ENCODE measurements around the gene DRAM2. TPM values are rescaled to one million over a fixed set of nuclear protein-coding genes. Genes with fewer than 3 reads are reported as not detected.

DRAM2 gene
- total RNA-seq, 4 donors from 2014 or later, result 38.8 to 125 (median 69.9) TPM

DNA sequence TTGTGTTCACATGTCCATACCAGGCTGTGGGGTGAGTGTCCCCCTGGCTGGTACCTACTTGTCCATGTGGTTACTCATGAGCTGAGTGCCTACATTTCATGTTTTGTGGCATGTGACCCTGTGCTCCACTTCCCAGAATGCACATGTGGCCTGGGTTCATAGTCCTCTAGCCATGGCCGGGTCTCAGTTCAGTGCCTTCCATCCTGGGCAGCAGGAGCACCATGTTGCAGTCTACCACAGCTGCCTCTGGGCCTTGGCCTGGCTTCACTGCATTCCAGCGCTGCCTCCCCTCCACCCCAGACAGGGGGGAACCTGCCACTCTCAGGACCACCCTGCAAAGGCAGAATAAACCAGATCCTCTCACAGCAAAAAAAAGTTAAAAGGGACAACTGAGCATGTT lies 5.6 kb upstream of the DRAM2 start:
- TF ChIP-seq, protein P1, sequence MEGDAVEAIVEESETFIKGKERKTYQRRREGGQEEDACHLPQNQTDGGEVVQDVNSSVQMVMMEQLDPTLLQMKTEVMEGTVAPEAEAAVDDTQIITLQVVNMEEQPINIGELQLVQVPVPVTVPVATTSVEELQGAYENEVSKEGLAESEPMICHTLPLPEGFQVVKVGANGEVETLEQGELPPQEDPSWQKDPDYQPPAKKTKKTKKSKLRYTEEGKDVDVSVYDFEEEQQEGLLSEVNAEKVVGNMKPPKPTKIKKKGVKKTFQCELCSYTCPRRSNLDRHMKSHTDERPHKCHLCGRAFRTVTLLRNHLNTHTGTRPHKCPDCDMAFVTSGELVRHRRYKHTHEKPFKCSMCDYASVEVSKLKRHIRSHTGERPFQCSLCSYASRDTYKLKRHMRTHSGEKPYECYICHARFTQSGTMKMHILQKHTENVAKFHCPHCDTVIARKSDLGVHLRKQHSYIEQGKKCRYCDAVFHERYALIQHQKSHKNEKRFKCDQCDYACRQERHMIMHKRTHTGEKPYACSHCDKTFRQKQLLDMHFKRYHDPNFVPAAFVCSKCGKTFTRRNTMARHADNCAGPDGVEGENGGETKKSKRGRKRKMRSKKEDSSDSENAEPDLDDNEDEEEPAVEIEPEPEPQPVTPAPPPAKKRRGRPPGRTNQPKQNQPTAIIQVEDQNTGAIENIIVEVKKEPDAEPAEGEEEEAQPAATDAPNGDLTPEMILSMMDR (IDR thresholded peaks at IDR 0.05), result no peak
- no peak for ATAC-seq (ENCODE audit: low FRiP score)
- DNase-seq (ENCODE audit: low spot score), result no peak

GRCh38 chr1:111142356-111142975 lies 2.6 kb upstream of the DRAM2 start:
- DNase-seq (ENCODE audit: low spot score), result no peak
- ATAC-seq (ENCODE audit: low FRiP score), result no peak
- TF ChIP-seq, protein P1 (IDR thresholded peaks at IDR 0.05), result no peak

- no peak for DNase-seq (ENCODE audit: low spot score)
- TF ChIP-seq, protein P1 (IDR thresholded peaks at IDR 0.05), result no peak
These were observed 1.6 kb upstream of the DRAM2 start for GRCh38 chr1:111141245-111142220.

DNA sequence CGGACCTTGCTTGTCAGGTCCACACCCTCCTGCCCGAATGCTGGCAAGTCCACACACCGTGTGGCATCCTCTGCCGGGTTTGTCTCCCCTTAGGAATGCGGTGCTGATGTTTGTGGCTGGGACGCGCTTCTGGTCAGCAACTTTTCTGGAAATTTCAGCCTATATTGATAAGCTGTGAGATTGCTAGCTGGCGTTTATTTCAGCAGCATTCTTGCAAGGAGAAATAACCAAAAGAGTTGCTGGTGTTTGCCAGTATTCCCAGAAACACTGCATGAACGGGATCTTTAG lies 731 bp upstream of the DRAM2 start:
- ATAC-seq (ENCODE audit: low FRiP score) (peak; percentile 78), DNase-seq (ENCODE audit: low spot score) (no peak)

More at GRCh38 chr1:111141245-111142220, 1.6 kb upstream of the DRAM2 start:
- no peak for ATAC-seq (ENCODE audit: low FRiP score)

GRCh38 chr1:111139324-111139955 lies 453 bp downstream of the DRAM2 start:
- DNase-seq (ENCODE audit: low spot score) (no peak), ATAC-seq (ENCODE audit: low FRiP score) (peak; percentile 57)
- TF ChIP-seq, protein P1 (IDR thresholded peaks at IDR 0.05), result no peak

More for the DNA sequence above, 731 bp upstream of the DRAM2 start:
- TF ChIP-seq, protein P1 (IDR thresholded peaks at IDR 0.05), result no peak

DNA sequence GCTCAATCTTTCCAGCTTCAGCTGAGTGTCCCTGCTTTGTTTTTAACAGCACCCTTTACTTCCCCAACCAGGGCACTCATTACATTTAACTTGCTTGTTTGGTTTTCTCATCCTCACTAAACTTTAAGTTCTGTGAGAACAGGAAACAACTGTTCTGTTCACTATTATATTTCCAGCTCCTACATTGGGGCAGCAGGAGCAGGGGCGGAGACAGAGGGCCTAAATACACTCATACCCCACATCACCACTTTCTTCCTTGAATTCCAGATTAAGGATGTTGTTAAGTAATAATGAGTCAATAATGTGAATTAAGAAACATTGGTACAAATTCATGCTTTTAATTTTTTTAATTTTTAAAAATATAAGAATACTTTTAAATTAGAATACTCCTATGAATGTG lies 6.0 kb downstream of the DRAM2 start:
- ATAC-seq (ENCODE audit: low FRiP score) (no peak), DNase-seq (ENCODE audit: low spot score) (no peak)
- TF ChIP-seq, protein P1 (IDR thresholded peaks at IDR 0.05), result no peak
